Upper lobe of left lung (tissue), 6 donors: ENCODE results near the gene ABHD11. TPM values are rescaled to one million over a fixed set of nuclear protein-coding genes. Genes with fewer than 3 reads are reported as not detected.

ENCODE experiments used
- ATAC-seq, 2 donors: fragments of 200-7000 bp; cut with Tn5 transposase; one replicate each; pipeline ENCODE4 v1.9.1; 2022; ENCODE audit warnings: mild to moderate bottlenecking in 2 of 2, moderate library complexity in 2 of 2; ENCODE audit not compliant: low FRiP score in 2 of 2
- DNase-seq, 2 donors: peaks; one replicate each; pipeline ENCODE4 v3.0.0-alpha.2; 2019 to 2020
- H3K27ac ChIP-seq, 4 donors: fragments of 200-600 bp; sonication (generic); one replicate each; pipeline ENCODE4 v1.5.1; 2016 to 2019
- H3K27me3 ChIP-seq, 4 donors: fragments of 200-600 bp; sonication (generic); one replicate each; pipeline ENCODE4 v1.5.1; 2017 to 2019
- H3K36me3 ChIP-seq, 4 donors: fragments of 200-600 bp; sonication (generic); one replicate each; pipeline ENCODE4 v1.5.1; 2016 to 2019
- H3K4me1 ChIP-seq, 4 donors: fragments of 200-600 bp; sonication (generic); one replicate each; pipeline ENCODE4 v1.5.1; 2018 to 2019
- H3K4me3 ChIP-seq, 4 donors: fragments of 200-600 bp; sonication (generic); one replicate each; pipeline ENCODE4 v1.5.1; 2017 to 2019; ENCODE audit warnings: mild to moderate bottlenecking in 2 of 4, moderate library complexity in 1 of 4
- H3K9me3 ChIP-seq, 4 donors: fragments of 200-600 bp; sonication (generic); one replicate each; pipeline ENCODE4 v1.5.1; 2018 to 2019
- CTCF ChIP-seq, 6 experiments: fragments of 450-650 bp in 4 of 6; fragments of 200-600 bp in 2 of 6; sonication (generic) in 2 of 6; IDR thresholded peaks; one replicate each; pipeline ENCODE4 v1.5.1; 2016 to 2019; ENCODE audit warnings: antibody characterized with exemption in 6 of 6
- EP300 ChIP-seq, 4 donors: sonication (generic); formaldehyde crosslinking; IDR thresholded peaks; one replicate each; pipeline ENCODE4 v1.5.1; 2017; ENCODE audit warnings: antibody characterized with exemption in 4 of 4, control low read depth in 2 of 4
- POLR2A ChIP-seq, 4 donors: fragments of 450-650 bp; IDR thresholded peaks; one replicate each; pipeline ENCODE4 v1.5.1; 2016 to 2017; ENCODE audit warnings: antibody characterized with exemption in 4 of 4, mild to moderate bottlenecking in 2 of 4
- POLR2AphosphoS5 ChIP-seq, 2 donors: sonication (generic); formaldehyde crosslinking; IDR thresholded peaks; one replicate each; pipeline ENCODE4 v1.5.1; 2017; ENCODE audit warnings: antibody characterized with exemption in 2 of 2
- WGBS, 2 donors: methylation state at CpG; one replicate each; pipeline ENCODE4 v1.1.5; 2017 to 2018; 5-methylcytosine and 5-hydroxymethylcytosine counted together
- total RNA-seq, 6 donors: library from RNA; depleted of rRNA in 4 of 6; stranded (reverse); fragments of >200 nt in 4 of 6; gene quantifications; one replicate each; pipeline versions ENCODE4 v1.1.0 to v1.2.1, GENCODE V29; 2016 to 2021
- donor health status: DM: no; HTN: no; CAD: no; lungs with moderate emphysema.
- donor health status: DM: no; HTN: yes; CAD: no; lungs with severe emphysema.

ABHD11 gene
- total RNA-seq, 6 donors from 2014 or later: 13.6 to 35.3 (median 28.2) TPM

- Histone ChIP-seq H3K4me1 (peaks cover 5 to 11% (median 7%) of the 10 kb centered on the region in 4 donors), H3K27me3 (no peaks in the 10 kb centered on the region), H3K9me3 (no peaks in the 10 kb centered on the region), H3K27ac (no peak overlapping the region), H3K4me3 (no peak overlapping the region), H3K36me3 (no peaks in the 10 kb centered on the region)
- DNase-seq: no peak
- 21 to 26% methylated on average over 3 of the region's 3 CpGs for WGBS, 2 donors
- no peak for TF ChIP-seq POLR2A (IDR thresholded peaks at IDR 0.05)
- TF ChIP-seq POLR2AphosphoS5 (IDR thresholded peaks at IDR 0.05): no peak
- TF ChIP-seq EP300 (IDR thresholded peaks at IDR 0.05): no peak
- no peak for TF ChIP-seq CTCF (IDR thresholded peaks at IDR 0.05)
- ATAC-seq: no peak
These were observed 8.1 kb downstream of the ABHD11 start for GRCh38 chr7:73730485-73730884.

- WGBS, 2 donors: 42 to 57% methylated on average over 5 of the region's 5 CpGs
These were observed 10.1 kb downstream of the ABHD11 start for GRCh38 chr7:73728551-73728950.

GRCh38 chr7:73727952-73728351, 10.7 kb downstream of the ABHD11 start:
- Histone ChIP-seq H3K27ac (no peak overlapping the region), H3K4me3 (no peak overlapping the region), H3K4me1 (no peaks in the 10 kb centered on the region), H3K36me3 (no peaks in the 10 kb centered on the region), H3K27me3 (no peaks in the 10 kb centered on the region), H3K9me3 (no peaks in the 10 kb centered on the region)
- whole genome bisulfite sequencing, 2 donors: 72 to 77% methylated on average over 3 of the region's 3 CpGs
- no peak for DNase-seq
- no peak for ATAC-seq
- TF ChIP-seq CTCF (IDR thresholded peaks at IDR 0.05) (no peak), POLR2AphosphoS5 (IDR thresholded peaks at IDR 0.05) (no peak), EP300 (IDR thresholded peaks at IDR 0.05) (no peak), POLR2A (IDR thresholded peaks at IDR 0.05) (no peak)

More at GRCh38 chr7:73728551-73728950, 10.1 kb downstream of the ABHD11 start:
- no peaks in the 10 kb centered on the region for H3K27me3 ChIP-seq
- DNase-seq (no peak), ATAC-seq (no peak)
- H3K27ac ChIP-seq: no peak overlapping the region
- H3K9me3 ChIP-seq: no peaks in the 10 kb centered on the region
- no peak for TF ChIP-seq POLR2A (IDR thresholded peaks at IDR 0.05)
- no peak for TF ChIP-seq CTCF (IDR thresholded peaks at IDR 0.05)
- TF ChIP-seq EP300 (IDR thresholded peaks at IDR 0.05): no peak
- no peak for TF ChIP-seq POLR2AphosphoS5 (IDR thresholded peaks at IDR 0.05)
- no peaks in the 10 kb centered on the region for H3K4me1 ChIP-seq
- H3K36me3 ChIP-seq: no peaks in the 10 kb centered on the region
- H3K4me3 ChIP-seq: no peak overlapping the region

- TF ChIP-seq CTCF (IDR thresholded peaks at IDR 0.05) (no peak), POLR2A (IDR thresholded peaks at IDR 0.05) (no peak), POLR2AphosphoS5 (IDR thresholded peaks at IDR 0.05) (no peak), EP300 (IDR thresholded peaks at IDR 0.05) (no peak)
- WGBS, 2 donors: 54 to 72% methylated on average over 1 of the region's 1 CpG
- Histone ChIP-seq H3K36me3 (no peaks in the 10 kb centered on the region), H3K27me3 (no peaks in the 10 kb centered on the region), H3K4me3 (no peak overlapping the region), H3K27ac (no peak overlapping the region), H3K9me3 (no peaks in the 10 kb centered on the region), H3K4me1 (no peaks in the 10 kb centered on the region)
- DNase-seq (no peak), ATAC-seq (peak in 1 of 2 donors; percentile 7)
These were observed 12.5 kb downstream of the ABHD11 start for GRCh38 chr7:73726083-73726466.

GRCh38 chr7:73723813-73724212, 14.8 kb downstream of the ABHD11 start:
- 81 to 85% methylated on average over 3 of the region's 3 CpGs for WGBS, 2 donors
- no peaks in the 10 kb centered on the region for H3K36me3 ChIP-seq
- ATAC-seq (no peak), DNase-seq (no peak)
- no peaks in the 10 kb centered on the region for H3K27me3 ChIP-seq
- no peak for TF ChIP-seq POLR2AphosphoS5 (IDR thresholded peaks at IDR 0.05)
- TF ChIP-seq CTCF (IDR thresholded peaks at IDR 0.05): no peak
- H3K4me1 ChIP-seq: peaks cover 6 to 13% (median 9%) of the 10 kb centered on the region in 4 donors
- no peak overlapping the region for H3K4me3 ChIP-seq
- no peaks in the 10 kb centered on the region for H3K9me3 ChIP-seq
- H3K27ac ChIP-seq: no peak overlapping the region
